HepG2 (cell line): Measurements from ENCODE around the gene WAS. TPM values are rescaled to one million over a fixed set of nuclear protein-coding genes. Genes with fewer than 3 reads are reported as not detected.

Experiments
- ATAC-seq: fragments of 200-7000 bp; cut with Tn5 transposase; 3 replicates; pipeline ENCODE4 v1.9.1; 2020; ENCODE audit warnings: mild to moderate bottlenecking, moderate library complexity
- BruUV-seq: library from RNA; stranded (reverse); fragments of 400-500 nt; replicated peaks from 2 replicates; lab custom pipeline; 2021; lab: Mats Ljungman, UMichigan
- CTCF ChIA-PET: fragments of 300-600 bp; formaldehyde crosslinking; extraction: SDS; loops from one replicate; lab custom pipeline; 2021; ENCODE audit warnings: low total read pairs, inconsistent platforms, low intra/inter-chr PET ratio; lab: Yijun Ruan, JAX
- POLR2A ChIA-PET: fragments of 350-600 bp; sonication (Branson Sonifier 250); formaldehyde crosslinking; loops from one replicate; lab custom pipeline; 2020; ENCODE audit warnings: antibody characterized with exemption, inconsistent platforms; lab: Yijun Ruan, JAX
- DNase-seq: peaks from one replicate; pipeline ENCODE4 v3.0.0-alpha.2; 2015; ENCODE audit warnings: low spot score
- FAIRE-seq: peaks from 3 replicates; lab custom pipeline; 2011; peaks lifted over from hg19 to GRCh38; lab: Jason Lieb, UNC
- H2AFZ ChIP-seq: one replicate; pipeline ENCODE4 v1.6.1; 2011; ENCODE audit warnings: low read length, inconsistent platforms
- H3K27ac ChIP-seq: fragments of 300-600 bp; 3 replicates; pipeline ENCODE4 v1.8.0; 2011; ENCODE audit warnings: mixed run types, mild to moderate bottlenecking, mixed read lengths, low read length, inconsistent platforms; ENCODE audit not compliant: insufficient read depth; ENCODE audit errors: extremely low read length
- H3K27me3 ChIP-seq, 2 experiments: fragments of 200-600 bp in 1 of 2; 2 replicates in 1 of 2; 3 replicates in 1 of 2; pipeline versions ENCODE4 v1.6.0 to v1.8.0; 2011; ENCODE audit warnings: low read length in 2 of 2, mild to moderate bottlenecking in 2 of 2, moderate library complexity in 2 of 2, inconsistent platforms in 1 of 2; ENCODE audit not compliant: insufficient read depth in 2 of 2, control insufficient read depth in 1 of 2
- H3K36me3 ChIP-seq, 2 experiments: fragments of 200-600 bp in 1 of 2; replicated peaks in 1 of 2; 2 replicates in 1 of 2; 3 replicates in 1 of 2; pipeline versions ENCODE4 v1.5.1 to v1.8.0; 2011; ENCODE audit warnings: low read length in 2 of 2, inconsistent platforms in 1 of 2; ENCODE audit not compliant: insufficient read depth in 2 of 2, control insufficient read depth in 1 of 2
- H3K4me1 ChIP-seq: 2 replicates; pipeline ENCODE4 v1.5.1; 2012; ENCODE audit warnings: low read length, inconsistent platforms; ENCODE audit not compliant: insufficient read depth
- H3K4me2 ChIP-seq: 2 replicates; pipeline ENCODE4 v1.6.0; 2011; ENCODE audit warnings: low read depth, low read length, inconsistent platforms
- H3K4me3 ChIP-seq, 3 experiments: fragments of 200-600 bp in 1 of 3; sonication (generic), shearing (Covaris generic) in 1 of 3; replicated peaks in 1 of 3; 2 replicates each; pipeline ENCODE4 v1.5.1; 2011 to 2016; ENCODE audit warnings: low read length in 3 of 3, inconsistent platforms in 2 of 3, low read depth in 2 of 3, mild to moderate bottlenecking in 2 of 3, control low read depth in 1 of 3, mixed read lengths in 1 of 3; ENCODE audit not compliant: insufficient read depth in 1 of 3
- H3K79me2 ChIP-seq: one replicate; pipeline ENCODE4 v1.6.1; 2011; ENCODE audit warnings: low read length, inconsistent platforms; ENCODE audit not compliant: insufficient read depth
- H3K9ac ChIP-seq: 2 replicates; pipeline ENCODE4 v1.6.0; 2011; ENCODE audit warnings: mild to moderate bottlenecking, low read depth, low read length, inconsistent platforms; ENCODE audit not compliant: insufficient read depth
- H3K9me3 ChIP-seq: 2 replicates; pipeline ENCODE4 v1.5.1; 2012; ENCODE audit warnings: mild to moderate bottlenecking, low read length
- H4K20me1 ChIP-seq: 2 replicates; pipeline ENCODE4 v1.6.0; 2011; ENCODE audit warnings: inconsistent platforms, mild to moderate bottlenecking, low read length, moderate library complexity; ENCODE audit not compliant: insufficient read depth
- EED ChIP-seq: sonication (generic); formaldehyde crosslinking; IDR thresholded peaks from 2 replicates; pipeline ENCODE4 v1.5.0; 2020; ENCODE audit warnings: mild to moderate bottlenecking, missing genetic modification reagents
- ISL2 ChIP-seq: sonication (generic); formaldehyde crosslinking; IDR thresholded peaks from 2 replicates; pipeline ENCODE4 v1.5.0; 2020; ENCODE audit warnings: missing genetic modification reagents
- LRRFIP1 ChIP-seq: sonication (generic); formaldehyde crosslinking; conservative IDR thresholded peaks from 2 replicates; pipeline ENCODE4 v1.4.0; 2020; ENCODE audit warnings: missing genetic modification reagents
- NCOA1 ChIP-seq: sonication (generic); formaldehyde crosslinking; IDR thresholded peaks from 2 replicates; pipeline ENCODE4 v1.9.0; 2021; ENCODE audit warnings: missing genetic modification reagents
- PAF1 ChIP-seq: IDR thresholded peaks from 2 replicates; pipeline ENCODE4 v1.6.1; 2016; ENCODE audit warnings: missing genetic modification reagents, missing compliant biosample characterization
- RFX1 ChIP-seq: fragments of 450-650 bp; IDR thresholded peaks from 2 replicates; pipeline ENCODE4 v1.6.1; 2017
- SYNCRIP ChIP-seq: fragments of 200-400 bp; formaldehyde crosslinking; IDR thresholded peaks from 2 replicates; pipeline ENCODE4 v1.6.1; 2018; ENCODE audit warnings: mild to moderate bottlenecking, low read depth, low read length; ENCODE audit not compliant: insufficient read depth
- TBL1XR1 ChIP-seq: fragments of 150-350 bp; IDR thresholded peaks from 2 replicates; pipeline ENCODE4 v1.6.1; 2014; ENCODE audit warnings: borderline replicate concordance, low read length; ENCODE audit not compliant: partially characterized antibody
- ZNF33A ChIP-seq: sonication (generic); formaldehyde crosslinking; IDR thresholded peaks from 2 replicates; pipeline ENCODE4 v1.5.1; 2020; ENCODE audit warnings: missing genetic modification reagents, mild to moderate bottlenecking, moderate library complexity, borderline replicate concordance
- ZNF350 ChIP-seq: sonication (generic); formaldehyde crosslinking; IDR thresholded peaks from 2 replicates; pipeline ENCODE4 v1.4.0; 2020; ENCODE audit warnings: mild to moderate bottlenecking, low read depth, missing genetic modification reagents, borderline replicate concordance
- ZNF879 ChIP-seq: sonication (generic); formaldehyde crosslinking; IDR thresholded peaks from 2 replicates; pipeline ENCODE4 v1.8.1; 2023; ENCODE audit warnings: missing genetic modification reagents
- ZSCAN20 ChIP-seq: sonication (generic); formaldehyde crosslinking; IDR thresholded peaks from 2 replicates; pipeline ENCODE4 v1.4.0; 2020; ENCODE audit warnings: missing genetic modification reagents, mild to moderate bottlenecking, borderline replicate concordance
- WGBS: methylation state at CpG from one replicate; pipeline ENCODE4 v1.1.6; 2017; ENCODE audit warnings: low lambda C conversion rate; 5-methylcytosine and 5-hydroxymethylcytosine counted together
- in situ Hi-C: cut with HindIII; loops from 2 replicates; pipeline ENCODE4 v1.10.0; 2017; ENCODE audit warnings: low pct_unique_long_range_greater_than_20kb; ENCODE audit not compliant: extremely low pct_ligation_motif_present
- intact Hi-C: fragments of 100-400 bp; cut with micrococcal nuclease; formaldehyde crosslinking; loops from one replicate; pipeline ENCODE4 v1.10.0; 2022; ENCODE audit not compliant: unreplicated experiment
- polyA plus RNA-seq, 8 experiments: library from polyadenylated mRNA; depleted of rRNA in 3 of 8; stranded (reverse) in 7 of 8; unstranded in 1 of 8; fragments of >200 nt; fragmentation: Illumina TruSeq in 4 of 8; extraction: Trizol in 4 of 8; gene quantifications; 2 replicates each; pipeline versions ENCODE4 v1.2.1 to v1.2.3, GENCODE V29; 2011 to 2016; ENCODE audit warnings: low read depth in 4 of 8, missing spikeins in 1 of 8, mixed read lengths in 1 of 8; ENCODE audit not compliant: insufficient read depth in 1 of 8
- total RNA-seq, 5 experiments: library from RNA; depleted of rRNA; stranded (reverse); fragments of >200 nt; fragmentation: Illumina TruSeq; extraction: Trizol; gene quantifications; 2 replicates each; pipeline ENCODE4 v1.2.3, GENCODE V29; 2016; ENCODE audit warnings: low read depth in 1 of 5
- TF ChIP-seq, protein P1 (sequence below): IDR thresholded peaks from 2 replicates; pipeline ENCODE4 v1.6.1; 2016; ENCODE audit warnings: mild to moderate bottlenecking, missing biosample characterization, missing genetic modification reagents

Gene WAS
- total and polyA plus RNA-seq, 2 of the 13 experiments (the other 11 are each of a cell fraction or from before 2014, with no cell fraction given), result 0.11 TPM; not detected in 1

DNA sequence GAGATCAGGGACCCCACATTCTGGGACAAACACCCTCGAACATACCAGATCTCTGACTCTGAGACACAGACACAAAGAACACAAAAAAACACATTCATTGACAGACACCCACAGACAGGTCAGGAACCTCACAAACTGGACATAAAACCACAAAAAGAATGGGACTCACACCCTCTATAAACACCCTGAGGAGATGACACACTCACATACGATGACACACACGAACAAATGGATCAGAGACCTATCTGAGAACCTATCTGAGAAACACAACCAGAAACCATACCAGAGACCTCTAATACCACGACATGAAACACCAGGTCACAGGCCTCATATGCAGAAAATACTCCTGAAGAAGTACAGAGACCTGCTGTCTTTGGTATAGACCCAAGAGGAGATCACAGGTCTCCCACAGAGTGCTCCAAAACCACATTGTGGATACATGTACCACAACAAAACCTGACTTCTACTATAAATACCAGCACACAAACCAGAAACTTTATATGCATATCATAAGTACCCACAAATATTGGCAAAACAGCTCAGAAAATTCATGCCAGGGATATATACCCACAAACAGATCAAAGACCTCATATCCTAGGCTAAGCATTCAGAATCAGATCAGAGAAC, 32.4 kb downstream of the WAS start:
- POLR2A ChIA-PET, result no interaction called here
- DNase-seq (no peak), ATAC-seq (no peak)
- no peak overlapping the region for H3K4me3 ChIP-seq
- intact Hi-C loops (no loop called here), in situ Hi-C loops (no loop called here)
- no peaks in the 10 kb centered on the region for H4K20me1 ChIP-seq
- H3K79me2 ChIP-seq, result peaks cover 7% of the 10 kb centered on the region
- TF ChIP-seq ISL2 (no peak), NCOA1 (CRISPR knock-in tag) (no peak), ZSCAN20 (CRISPR knock-in tag) (no peak), RFX1 (no peak), PAF1 (CRISPR knock-in tag) (no peak), ZNF33A (no peak), ZNF879 (CRISPR knock-in tag) (no peak), EED (CRISPR knock-in tag) (no peak), ZNF350 (no peak), SYNCRIP (no peak), TBL1XR1 (no peak), LRRFIP1 (CRISPR knock-in tag) (no peak)
- TF ChIP-seq, protein P1, sequence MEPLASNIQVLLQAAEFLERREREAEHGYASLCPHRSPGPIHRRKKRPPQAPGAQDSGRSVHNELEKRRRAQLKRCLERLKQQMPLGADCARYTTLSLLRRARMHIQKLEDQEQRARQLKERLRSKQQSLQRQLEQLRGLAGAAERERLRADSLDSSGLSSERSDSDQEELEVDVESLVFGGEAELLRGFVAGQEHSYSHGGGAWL (CRISPR knock-in tag), result no peak
- TF ChIP-seq, all 625 proteins: peak for 0
- Histone ChIP-seq H3K27me3 (no peaks in the 10 kb centered on the region; a peak in 1 of 5 replicates), H3K4me1 (peaks cover 86% of the 10 kb centered on the region), H3K9ac (no peak overlapping the region), H3K27ac (peak overlapping the region; percentile 0), H2AFZ (no peak overlapping the region), H3K36me3 (no peaks in the 10 kb centered on the region), H3K4me2 (no peak overlapping the region), H3K9me3 (no peaks in the 10 kb centered on the region)
- 90% methylated on average over 4 of the region's 4 CpGs for WGBS
- no TSS peak for BruUV-seq
- CTCF ChIA-PET, result no interaction called here
- FAIRE-seq, result no peak
